Aorta (tissue), 5 donors: Measurements from ENCODE around the gene PTPRK. TPM values are rescaled to one million over a fixed set of nuclear protein-coding genes. Genes with fewer than 3 reads are reported as not detected.
A peak's percentile ranks its signal among the peaks of the same experiment; 100 is the strongest.

Experiments
- ATAC-seq: fragments of 200-7000 bp; cut with Tn5 transposase; one replicate; pipeline ENCODE4 v1.9.1; 2022; ENCODE audit warnings: moderate library complexity; ENCODE audit not compliant: low FRiP score
- DNase-seq, 2 donors: peaks; one replicate each; pipeline ENCODE4 v3.0.0-alpha.2; 2020
- H3K27ac ChIP-seq, 2 donors: one replicate each; pipeline ENCODE4 v1.5.1; 2013; ENCODE audit warnings: low read length in 2 of 2, mild to moderate bottlenecking in 2 of 2, moderate library complexity in 2 of 2, control low read depth in 1 of 2, inconsistent platforms in 1 of 2, low read depth in 1 of 2
- H3K27me3 ChIP-seq, 2 donors: one replicate each; pipeline ENCODE4 v1.6.1; 2013; ENCODE audit warnings: control low read depth in 1 of 2, low read length in 1 of 2, mild to moderate bottlenecking in 1 of 2, moderate library complexity in 1 of 2; ENCODE audit not compliant: insufficient read depth in 2 of 2, control insufficient read depth in 1 of 2
- H3K36me3 ChIP-seq, 2 donors: one replicate each; pipeline ENCODE4 v1.6.1; 2013; ENCODE audit warnings: control low read depth in 1 of 2, low read length in 1 of 2, mild to moderate bottlenecking in 1 of 2; ENCODE audit not compliant: insufficient read depth in 2 of 2, control insufficient read depth in 1 of 2
- H3K4me1 ChIP-seq, 2 donors: one replicate each; pipeline ENCODE4 v1.6.1; 2013; ENCODE audit warnings: low read length in 2 of 2, control low read depth in 1 of 2, mild to moderate bottlenecking in 1 of 2, moderate library complexity in 1 of 2; ENCODE audit not compliant: insufficient read depth in 2 of 2, control insufficient read depth in 1 of 2
- H3K4me3 ChIP-seq, 2 donors: one replicate each; pipeline ENCODE4 v1.5.1; 2013; ENCODE audit warnings: low read length in 2 of 2, control low read depth in 1 of 2, mild to moderate bottlenecking in 1 of 2
- H3K9me3 ChIP-seq: one replicate; pipeline ENCODE4 v1.6.1; 2013; ENCODE audit warnings: mild to moderate bottlenecking, low read length; ENCODE audit not compliant: control insufficient read depth
- WGBS, 2 donors: extraction: QIAGEN DNeasy Blood & Tissue Kit; methylation state at CpG; one replicate each; pipeline ENCODE4 v1.1.7; 2013; 5-methylcytosine and 5-hydroxymethylcytosine counted together
- intact Hi-C, 2 donors: fragments of 100-400 bp; cut with DNase I; formaldehyde crosslinking; loops; one replicate each; pipeline versions ENCODE4 v1.14.2 to v1.15.0; 2022
- polyA plus RNA-seq, 2 donors: library from polyadenylated mRNA; stranded (reverse); fragments of 200-250 nt; gene quantifications; one replicate each; pipeline ENCODE4 v1.2.3, GENCODE V29; 2013
- total RNA-seq, 2 donors: library from RNA; stranded (reverse); fragmentation: NEBNext Ultra II Directional; extraction: Animal tissue kit (Norgen Biotek cat#: 25700); gene quantifications; one replicate each; pipeline ENCODE4 v1.2.1, GENCODE V29; 2021
- donor health status: healthy with polysubstance abuse.
- donor health status: Bipolar disorder and iron deficiency.
- donor health status: DM: no; HTN: no; CAD: no.
- donor health status: DM: no; HTN: no; CAD: no.
- donor health status: DM: yes; HTN: yes; CAD: no.

The PTPRK gene
- total and polyA plus RNA-seq, 4 donors: 3.9 to 50.6 (median 24.9) TPM

DNA sequence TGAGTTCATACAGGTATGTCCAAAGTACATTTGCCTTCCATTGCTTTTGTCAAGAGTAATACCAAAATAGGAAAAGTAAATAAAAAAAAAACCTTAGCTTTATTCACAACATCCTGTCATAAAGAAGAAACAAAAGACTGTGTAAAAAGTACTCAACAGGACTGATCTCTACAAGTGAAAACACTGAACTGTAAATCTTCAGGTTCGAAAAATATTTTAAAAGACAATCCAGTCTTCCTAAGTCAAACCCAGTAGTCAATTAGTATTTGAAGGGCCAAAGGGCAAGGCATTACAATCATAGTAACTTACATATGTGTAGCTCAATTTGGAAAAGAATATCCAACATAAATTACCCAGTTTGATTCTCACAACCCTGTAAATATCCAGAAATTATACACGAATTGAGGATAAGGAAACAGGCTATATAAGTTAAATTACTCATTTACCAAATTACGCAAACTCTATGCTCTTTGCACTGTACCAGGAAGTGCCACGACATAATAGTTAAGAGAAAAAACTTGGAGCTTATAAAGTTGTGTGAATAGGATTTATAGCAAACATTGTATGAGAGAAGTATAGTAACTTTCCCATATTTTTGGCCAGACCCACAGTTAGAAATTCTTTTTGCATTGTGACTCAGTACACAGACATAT, 21.2 kb downstream of the PTPRK start:
- 86 to 91% methylated on average over 4 of the region's 4 CpGs for WGBS, 2 donors
- Histone ChIP-seq H3K9me3 (no peaks in the 10 kb centered on the region), H3K27ac (no peak overlapping the region), H3K4me3 (no peak overlapping the region), H3K36me3 (no peaks in the 10 kb centered on the region), H3K27me3 (no peaks in the 10 kb centered on the region), H3K4me1 (no peaks in the 10 kb centered on the region)
- no peak for ATAC-seq
- intact Hi-C loops: no loop called here
- no peak for DNase-seq

- 61 to 62% methylated on average over 2 of the region's 2 CpGs for whole genome bisulfite sequencing, 2 donors
Observed at GRCh38 chr6:128498234-128498633, 22.2 kb downstream of the PTPRK start.

DNA sequence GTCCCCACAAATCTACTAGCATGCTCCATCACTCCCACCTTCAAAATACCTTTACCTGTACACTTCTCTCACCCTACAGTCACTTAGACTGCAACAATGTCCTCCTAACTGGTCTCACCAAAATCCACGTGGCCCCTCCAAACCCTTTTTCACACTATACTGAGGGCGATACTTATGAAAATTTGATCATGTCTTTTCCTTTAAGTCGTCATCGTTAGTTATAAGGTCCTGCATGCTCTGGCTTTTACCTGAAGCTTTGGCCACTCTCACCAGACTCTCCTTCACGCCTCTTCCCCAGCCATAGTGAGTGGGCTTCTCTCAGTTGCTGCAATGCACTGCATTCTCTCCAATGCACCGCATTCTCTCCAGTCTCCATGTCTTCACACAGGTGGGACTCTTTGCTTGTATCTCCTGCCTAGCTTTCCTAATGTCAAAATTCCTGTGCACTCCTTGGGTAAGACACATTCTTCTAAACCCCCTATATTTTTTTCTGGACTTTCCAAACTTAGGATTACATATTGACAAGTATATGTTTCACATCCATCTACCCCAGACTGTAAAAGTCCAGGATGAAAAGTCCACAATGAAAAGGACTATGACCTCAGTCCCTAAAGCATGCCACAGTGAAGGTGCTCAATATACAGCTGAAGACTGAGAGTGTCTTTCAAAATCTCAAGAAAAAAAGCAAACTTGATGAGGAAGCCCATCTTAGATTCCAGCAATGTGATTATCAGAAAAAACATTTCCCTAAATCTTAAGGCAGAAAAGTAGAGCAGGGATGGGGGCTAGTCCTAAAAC, 24.7 kb downstream of the PTPRK start:
- no peak overlapping the region for H3K27ac ChIP-seq
- no peak overlapping the region for H3K4me3 ChIP-seq
- H3K4me1 ChIP-seq: peaks cover 0 to 3% of the 10 kb centered on the region in 2 donors
- WGBS, 2 donors: 95% methylated on average over 6 of the region's 6 CpGs
- no peaks in the 10 kb centered on the region for H3K9me3 ChIP-seq
- intact Hi-C loops: no loop called here
- no peaks in the 10 kb centered on the region for H3K36me3 ChIP-seq
- DNase-seq (no peak), ATAC-seq (no peak)
- no peaks in the 10 kb centered on the region for H3K27me3 ChIP-seq

More at GRCh38 chr6:128498234-128498633, 22.2 kb downstream of the PTPRK start:
- intact Hi-C loops: no loop called here
- no peaks in the 10 kb centered on the region for H3K9me3 ChIP-seq
- DNase-seq: no peak
- H3K36me3 ChIP-seq: no peaks in the 10 kb centered on the region
- H3K27ac ChIP-seq: no peak overlapping the region
- H3K4me1 ChIP-seq: no peaks in the 10 kb centered on the region
- H3K4me3 ChIP-seq: no peak overlapping the region
- ATAC-seq: no peak
- H3K27me3 ChIP-seq: no peaks in the 10 kb centered on the region

DNA sequence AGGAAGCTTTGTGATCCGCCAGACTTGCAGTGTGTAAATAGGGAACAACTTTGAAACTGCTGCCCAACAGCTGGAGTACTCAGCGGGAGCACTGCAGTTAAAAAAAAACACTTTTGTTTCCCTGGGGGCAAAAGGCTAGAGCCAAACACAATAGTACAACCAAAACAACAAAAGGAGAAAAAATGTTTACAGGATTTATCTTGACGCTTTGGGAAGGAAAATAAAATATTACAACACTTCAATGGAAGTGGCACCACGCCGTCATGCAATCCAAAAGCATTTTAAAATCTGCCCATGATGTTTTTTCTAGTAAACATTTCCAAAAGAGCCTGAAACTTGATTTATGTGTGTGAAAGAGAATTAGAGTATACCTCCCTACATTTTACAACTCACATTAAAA, 26.0 kb downstream of the PTPRK start:
- intact Hi-C loops: no loop called here
- H3K27me3 ChIP-seq: no peaks in the 10 kb centered on the region
- H3K4me3 ChIP-seq: no peak overlapping the region
- no peak for ATAC-seq
- 41 to 43% methylated on average over 5 of the region's 5 CpGs for WGBS, 2 donors
- H3K27ac ChIP-seq: no peak overlapping the region
- no peak for DNase-seq
- H3K4me1 ChIP-seq: peaks cover 0 to 3% of the 10 kb centered on the region in 2 donors
- no peaks in the 10 kb centered on the region for H3K36me3 ChIP-seq
- no peaks in the 10 kb centered on the region for H3K9me3 ChIP-seq

- no peak for DNase-seq
- H3K9me3 ChIP-seq: no peaks in the 10 kb centered on the region
- H3K27me3 ChIP-seq: no peaks in the 10 kb centered on the region
- intact Hi-C loops: no loop called here
- H3K36me3 ChIP-seq: no peaks in the 10 kb centered on the region
- no peak overlapping the region for H3K27ac ChIP-seq
- 93 to 94% methylated on average over 4 of the region's 4 CpGs for WGBS, 2 donors
- ATAC-seq: no peak
- H3K4me3 ChIP-seq: no peak overlapping the region
- H3K4me1 ChIP-seq: peaks cover 0 to 3% of the 10 kb centered on the region in 2 donors
Observed at GRCh38 chr6:128493877-128494276, 26.5 kb downstream of the PTPRK start.

GRCh38 chr6:128492386-128492785, 28.0 kb downstream of the PTPRK start:
- no peak overlapping the region for H3K27ac ChIP-seq
- H3K4me1 ChIP-seq: peaks cover 0 to 3% of the 10 kb centered on the region in 2 donors
- H3K36me3 ChIP-seq: no peaks in the 10 kb centered on the region
- ATAC-seq (no peak), DNase-seq (no peak)
- H3K9me3 ChIP-seq: no peaks in the 10 kb centered on the region
- H3K27me3 ChIP-seq: no peaks in the 10 kb centered on the region
- intact Hi-C loops: no loop called here
- 15 to 17% methylated on average over 2 of the region's 2 CpGs for WGBS, 2 donors
- no peak overlapping the region for H3K4me3 ChIP-seq

GRCh38 chr6:128491610-128492206, 28.7 kb downstream of the PTPRK start:
- peak overlapping the region in 1 of 2 donors; percentile 4 for H3K4me3 ChIP-seq
- DNase-seq (no peak), ATAC-seq (no peak)
- H3K27me3 ChIP-seq: no peaks in the 10 kb centered on the region
- no peaks in the 10 kb centered on the region for H3K9me3 ChIP-seq
- WGBS, 2 donors: 71% methylated on average over 8 of the region's 8 CpGs
- H3K4me1 ChIP-seq: peaks cover 0 to 3% of the 10 kb centered on the region in 2 donors
- no peak overlapping the region for H3K27ac ChIP-seq
- no peaks in the 10 kb centered on the region for H3K36me3 ChIP-seq
- intact Hi-C loops: no loop called here

- peaks cover 0 to 3% of the 10 kb centered on the region in 2 donors for H3K4me1 ChIP-seq
- DNase-seq: no peak
- peak overlapping the region in 1 of 2 donors; percentile 4 for H3K4me3 ChIP-seq
- H3K9me3 ChIP-seq: no peaks in the 10 kb centered on the region
- no peaks in the 10 kb centered on the region for H3K36me3 ChIP-seq
- H3K27me3 ChIP-seq: no peaks in the 10 kb centered on the region
- ATAC-seq: no peak
- WGBS, 2 donors: 57 to 67% methylated on average over 3 of the region's 3 CpGs
- intact Hi-C loops: no loop called here
- no peak overlapping the region for H3K27ac ChIP-seq
Observed at GRCh38 chr6:128491100-128491581, 29.3 kb downstream of the PTPRK start.
